SK-N-MC (cell line): ENCODE results near the gene OPA3.

Experiments
- DNase-seq: peaks from one replicate; pipeline ENCODE4 v3.0.0-alpha.2; 2011; ENCODE audit warnings: low read depth, low spot score
- H3K27ac ChIP-seq: fragments of 200-600 bp; sonication (generic); 2 replicates; pipeline ENCODE4 v1.5.1; 2016; ENCODE audit warnings: mixed run types
- H3K36me3 ChIP-seq: fragments of 200-600 bp; sonication (generic); 2 replicates; pipeline ENCODE4 v1.6.1; 2017; ENCODE audit warnings: antibody characterized with exemption, low read length, mixed read lengths; ENCODE audit not compliant: insufficient read depth
- H3K4me3 ChIP-seq: fragments of 200-600 bp; sonication (generic); 2 replicates; pipeline ENCODE4 v1.5.1; 2016
- H3K9ac ChIP-seq: fragments of 200-600 bp; sonication (generic); 2 replicates; pipeline ENCODE4 v1.8.0; 2017; ENCODE audit warnings: mixed run types, mixed read lengths; ENCODE audit not compliant: insufficient read length
- H3K9me3 ChIP-seq: fragments of 200-600 bp; sonication (generic); 2 replicates; pipeline ENCODE4 v1.6.1; 2017; ENCODE audit warnings: low read depth, mild to moderate bottlenecking, antibody characterized with exemption, low read length, moderate library complexity, mixed read lengths
- EZH2 ChIP-seq: fragments of 200-600 bp; sonication (generic); IDR thresholded peaks from one replicate; pipeline ENCODE4 v1.6.1; 2017; ENCODE audit warnings: antibody characterized with exemption
- FOXP2 ChIP-seq: optimal IDR thresholded peaks from 2 replicates; pipeline ENCODE3; 2011; ENCODE audit warnings: mild to moderate bottlenecking, moderate library complexity; ENCODE audit not compliant: insufficient read depth; ENCODE audit errors: extremely low read length, control extremely low read depth
- POLR2AphosphoS5 ChIP-seq: IDR thresholded peaks from 2 replicates; pipeline ENCODE4 v1.6.1; 2012; ENCODE audit warnings: mild to moderate bottlenecking, low read depth, low read length, borderline replicate concordance

The OPA3 gene

GRCh38 chr19:45547211-45547770 lies 37.3 kb downstream of the OPA3 start:
- TF ChIP-seq POLR2AphosphoS5 = no peak
- TF ChIP-seq FOXP2 = no peak
- TF ChIP-seq EZH2 = no peak
- no peak overlapping the region for H3K27ac ChIP-seq
- no peak overlapping the region for H3K4me3 ChIP-seq
- no peak for DNase-seq
- H3K36me3 ChIP-seq = no peaks in the 10 kb centered on the region
- no peaks in the 10 kb centered on the region for H3K9me3 ChIP-seq
- H3K9ac ChIP-seq = no peak overlapping the region

- no peaks in the 10 kb centered on the region for H3K36me3 ChIP-seq
- TF ChIP-seq FOXP2 = no peak
- TF ChIP-seq POLR2AphosphoS5 = no peak
- TF ChIP-seq EZH2 = no peak
- no peak for DNase-seq
- H3K9ac ChIP-seq = no peak overlapping the region
- H3K4me3 ChIP-seq = no peak overlapping the region
- no peaks in the 10 kb centered on the region for H3K9me3 ChIP-seq
- H3K27ac ChIP-seq = no peak overlapping the region
Measured at GRCh38 chr19:45542234-45542668, 42.4 kb downstream of the OPA3 start.

- Histone ChIP-seq H3K36me3 (no peaks in the 10 kb centered on the region), H3K4me3 (no peak overlapping the region), H3K9ac (no peak overlapping the region), H3K27ac (no peak overlapping the region), H3K9me3 (no peaks in the 10 kb centered on the region)
- DNase-seq = no peak
- no peak for TF ChIP-seq FOXP2
- TF ChIP-seq POLR2AphosphoS5 = no peak
- no peak for TF ChIP-seq EZH2
Measured at GRCh38 chr19:45539459-45539858, 45.1 kb downstream of the OPA3 start.

- Histone ChIP-seq H3K27ac (no peak overlapping the region), H3K4me3 (no peak overlapping the region), H3K36me3 (no peaks in the 10 kb centered on the region), H3K9ac (no peak overlapping the region), H3K9me3 (no peaks in the 10 kb centered on the region)
- DNase-seq = no peak
- TF ChIP-seq EZH2 (no peak), FOXP2 (no peak), POLR2AphosphoS5 (no peak)
Measured at GRCh38 chr19:45531349-45531748, 53.3 kb downstream of the OPA3 start.

GRCh38 chr19:45529420-45529785 lies 55.2 kb downstream of the OPA3 start:
- H3K36me3 ChIP-seq = peaks cover 3% of the 10 kb centered on the region; the same call in 1 of the 2 replicates
- H3K4me3 ChIP-seq = peak overlapping the region; percentile 66

GRCh38 chr19:45528744-45529419 lies 55.7 kb downstream of the OPA3 start:
- Histone ChIP-seq H3K9me3 (no peaks in the 10 kb centered on the region), H3K27ac (no peak overlapping the region), H3K9ac (no peak overlapping the region), H3K36me3 (peaks cover 4% of the 10 kb centered on the region; the same call in 1 of the 2 replicates), H3K4me3 (peak overlapping the region; percentile 66)
- TF ChIP-seq FOXP2 (no peak), POLR2AphosphoS5 (peak; percentile 16; the same call in 1 of the 2 replicates), EZH2 (no peak)
- DNase-seq = no peak

More at GRCh38 chr19:45529420-45529785, 55.2 kb downstream of the OPA3 start:
- H3K27ac ChIP-seq = no peak overlapping the region
- H3K9ac ChIP-seq = no peak overlapping the region
- H3K9me3 ChIP-seq = no peaks in the 10 kb centered on the region
- TF ChIP-seq EZH2 = no peak
- no peak for DNase-seq

- H3K9me3 ChIP-seq = no peaks in the 10 kb centered on the region
- DNase-seq = no peak
- peaks cover 4% of the 10 kb centered on the region; the same call in 1 of the 2 replicates for H3K36me3 ChIP-seq
- H3K27ac ChIP-seq = no peak overlapping the region
- peak overlapping the region; percentile 66; the same call in 1 of the 2 replicates for H3K4me3 ChIP-seq
- H3K9ac ChIP-seq = no peak overlapping the region
- no peak; the same call in 1 of the 2 replicates for TF ChIP-seq POLR2AphosphoS5
- TF ChIP-seq EZH2 = no peak
- TF ChIP-seq FOXP2 = no peak
Measured at GRCh38 chr19:45528149-45528743, 56.4 kb downstream of the OPA3 start.

- no peak for TF ChIP-seq EZH2
- no peak for TF ChIP-seq POLR2AphosphoS5
- TF ChIP-seq FOXP2 = no peak
- H3K36me3 ChIP-seq = peaks cover 4% of the 10 kb centered on the region; the same call in 1 of the 2 replicates
- H3K9me3 ChIP-seq = no peaks in the 10 kb centered on the region
- no peak overlapping the region for H3K4me3 ChIP-seq
- no peak overlapping the region for H3K27ac ChIP-seq
- no peak for DNase-seq
- H3K9ac ChIP-seq = no peak overlapping the region
Measured at GRCh38 chr19:45527731-45528130, 56.9 kb downstream of the OPA3 start.
